ENCODE measurements around the gene LEKR1.

DNA sequence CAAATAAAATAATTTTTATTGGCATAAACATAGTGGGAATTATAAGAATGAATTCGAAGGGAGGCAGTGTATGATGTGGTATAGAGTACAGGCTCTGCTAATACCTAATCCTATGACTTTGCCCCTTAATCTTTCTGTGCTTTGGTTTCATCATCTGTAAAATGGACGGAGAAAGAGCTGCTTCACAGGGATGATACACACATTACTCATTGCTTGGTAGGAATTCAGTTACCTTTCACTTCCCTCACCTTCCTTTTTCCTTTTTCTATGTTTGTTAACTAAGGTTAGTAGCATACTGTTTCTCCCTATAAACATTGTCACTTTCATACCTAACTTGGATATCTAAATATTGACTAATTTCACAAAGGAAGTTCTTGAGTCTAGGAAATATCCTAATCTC is 36.2 kb downstream of the LEKR1 start:
- TF ChIP-seq CTCF (IDR thresholded peaks at IDR 0.05; ENCODE audit: low read depth, low read length) (no peak), EZH2phosphoT487 (IDR thresholded peaks at IDR 0.05; ENCODE audit: low read depth) (no peak)

Data from OCI-LY3 (cell line).